ENCODE results near the gene EP300.
"Not testable (repeated sequence)": the region's sequence is repeated elsewhere in the genome, so short reads cannot be mapped to it uniquely, and the experiment has no call there.

EP300 gene

DNA sequence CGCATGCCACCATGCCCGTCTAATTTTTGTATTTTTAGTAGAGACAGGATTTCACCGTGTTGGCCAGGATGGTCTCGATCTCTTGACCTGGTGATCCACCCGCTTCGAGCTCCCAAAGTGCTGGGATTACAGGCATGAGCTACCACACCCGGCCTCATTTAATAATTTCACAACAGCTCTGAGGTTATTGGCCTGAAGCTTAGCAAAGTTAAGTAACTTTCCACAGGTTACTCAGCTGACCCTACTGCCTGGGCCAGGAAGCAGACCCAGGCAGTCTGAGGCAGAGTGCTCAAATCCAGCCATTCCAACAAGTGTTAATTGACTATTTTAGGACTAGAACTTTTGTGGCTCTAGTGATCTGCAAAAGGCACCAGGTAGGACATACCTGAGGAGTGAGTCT, 60.5 kb downstream of the EP300 start:
- DNase-seq (ENCODE audit: low spot score): no peak

DNA sequence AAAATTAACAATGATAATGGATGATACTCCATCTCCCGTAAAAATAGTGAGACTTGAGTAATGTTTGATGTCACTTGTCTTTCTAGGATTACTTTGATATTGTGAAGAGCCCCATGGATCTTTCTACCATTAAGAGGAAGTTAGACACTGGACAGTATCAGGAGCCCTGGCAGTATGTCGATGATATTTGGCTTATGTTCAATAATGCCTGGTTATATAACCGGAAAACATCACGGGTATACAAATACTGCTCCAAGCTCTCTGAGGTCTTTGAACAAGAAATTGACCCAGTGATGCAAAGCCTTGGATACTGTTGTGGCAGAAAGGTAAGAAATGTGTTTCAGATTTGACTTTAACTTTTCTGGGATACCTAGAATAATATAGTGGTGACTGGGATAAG, 64.7 kb downstream of the EP300 start:
- no peak for DNase-seq (ENCODE audit: low spot score)

- no peak for DNase-seq (ENCODE audit: low spot score)
Observed at GRCh38 chr22:41169157-41169556, 76.8 kb downstream of the EP300 start.

- no peak for DNase-seq (ENCODE audit: low spot score)
Observed at GRCh38 chr22:41171996-41172395, 79.6 kb downstream of the EP300 start.

DNA sequence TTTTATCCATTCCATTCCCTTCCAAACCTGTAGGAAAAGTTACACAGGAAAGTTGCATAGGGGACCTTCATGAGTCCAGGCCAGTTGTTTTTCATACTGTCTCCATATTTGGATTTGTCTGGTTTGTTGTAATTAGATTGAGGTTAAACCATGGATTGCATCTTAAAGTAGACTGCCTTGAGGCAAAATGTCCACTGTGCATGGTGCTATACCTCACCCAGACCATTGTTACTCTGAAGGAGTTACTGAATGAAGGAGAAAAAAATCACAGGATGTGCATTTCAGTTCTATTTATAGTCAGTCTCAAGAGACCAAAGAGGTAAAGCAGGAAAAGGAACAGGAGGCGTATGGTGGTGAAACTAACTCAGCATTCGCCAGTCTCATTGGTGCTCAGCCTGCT, 83.2 kb downstream of the EP300 start:
- DNase-seq (ENCODE audit: low spot score): no peak

DNA sequence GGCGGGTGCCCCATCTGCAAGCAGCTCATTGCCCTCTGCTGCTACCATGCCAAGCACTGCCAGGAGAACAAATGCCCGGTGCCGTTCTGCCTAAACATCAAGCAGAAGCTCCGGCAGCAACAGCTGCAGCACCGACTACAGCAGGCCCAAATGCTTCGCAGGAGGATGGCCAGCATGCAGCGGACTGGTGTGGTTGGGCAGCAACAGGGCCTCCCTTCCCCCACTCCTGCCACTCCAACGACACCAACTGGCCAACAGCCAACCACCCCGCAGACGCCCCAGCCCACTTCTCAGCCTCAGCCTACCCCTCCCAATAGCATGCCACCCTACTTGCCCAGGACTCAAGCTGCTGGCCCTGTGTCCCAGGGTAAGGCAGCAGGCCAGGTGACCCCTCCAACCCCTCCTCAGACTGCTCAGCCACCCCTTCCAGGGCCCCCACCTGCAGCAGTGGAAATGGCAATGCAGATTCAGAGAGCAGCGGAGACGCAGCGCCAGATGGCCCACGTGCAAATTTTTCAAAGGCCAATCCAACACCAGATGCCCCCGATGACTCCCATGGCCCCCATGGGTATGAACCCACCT, 84.7 kb downstream of the EP300 start:
- no peak for DNase-seq (ENCODE audit: low spot score)

DNA sequence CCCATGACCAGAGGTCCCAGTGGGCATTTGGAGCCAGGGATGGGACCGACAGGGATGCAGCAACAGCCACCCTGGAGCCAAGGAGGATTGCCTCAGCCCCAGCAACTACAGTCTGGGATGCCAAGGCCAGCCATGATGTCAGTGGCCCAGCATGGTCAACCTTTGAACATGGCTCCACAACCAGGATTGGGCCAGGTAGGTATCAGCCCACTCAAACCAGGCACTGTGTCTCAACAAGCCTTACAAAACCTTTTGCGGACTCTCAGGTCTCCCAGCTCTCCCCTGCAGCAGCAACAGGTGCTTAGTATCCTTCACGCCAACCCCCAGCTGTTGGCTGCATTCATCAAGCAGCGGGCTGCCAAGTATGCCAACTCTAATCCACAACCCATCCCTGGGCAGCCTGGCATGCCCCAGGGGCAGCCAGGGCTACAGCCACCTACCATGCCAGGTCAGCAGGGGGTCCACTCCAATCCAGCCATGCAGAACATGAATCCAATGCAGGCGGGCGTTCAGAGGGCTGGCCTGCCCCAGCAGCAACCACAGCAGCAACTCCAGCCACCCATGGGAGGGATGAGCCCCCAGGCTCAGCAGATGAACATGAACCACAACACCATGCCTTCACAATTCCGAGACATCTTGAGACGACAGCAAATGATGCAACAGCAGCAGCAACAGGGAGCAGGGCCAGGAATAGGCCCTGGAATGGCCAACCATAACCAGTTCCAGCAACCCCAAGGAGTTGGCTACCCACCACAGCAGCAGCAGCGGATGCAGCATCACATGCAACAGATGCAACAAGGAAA, 85.4 kb downstream of the EP300 start:
- no peak for DNase-seq (ENCODE audit: low spot score)

GRCh38 chr22:41178425-41178975, 86.1 kb downstream of the EP300 start:
- DNase-seq (ENCODE audit: low spot score): peak; percentile 71

DNA sequence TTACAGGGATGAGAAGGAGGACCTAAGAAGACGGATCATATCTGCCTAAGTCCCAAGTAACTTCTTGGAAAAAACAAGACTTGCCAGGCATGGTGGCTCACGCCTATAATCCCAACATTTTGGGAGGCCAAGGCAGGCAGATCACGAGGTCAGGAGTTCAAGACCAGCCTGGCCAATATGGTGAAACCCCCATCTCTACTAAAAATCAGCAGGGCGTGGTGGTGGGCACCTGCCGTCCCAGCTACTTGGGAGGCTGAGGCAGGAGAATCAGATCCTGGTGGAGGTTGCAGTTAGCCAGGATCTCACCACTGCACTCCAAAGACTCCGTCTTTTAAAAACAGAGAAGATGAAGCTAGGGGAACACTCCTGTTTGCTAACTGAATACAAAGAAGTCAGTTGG, 88.0 kb downstream of the EP300 start:
- not testable (repeated sequence) for DNase-seq (ENCODE audit: low spot score)

DNA sequence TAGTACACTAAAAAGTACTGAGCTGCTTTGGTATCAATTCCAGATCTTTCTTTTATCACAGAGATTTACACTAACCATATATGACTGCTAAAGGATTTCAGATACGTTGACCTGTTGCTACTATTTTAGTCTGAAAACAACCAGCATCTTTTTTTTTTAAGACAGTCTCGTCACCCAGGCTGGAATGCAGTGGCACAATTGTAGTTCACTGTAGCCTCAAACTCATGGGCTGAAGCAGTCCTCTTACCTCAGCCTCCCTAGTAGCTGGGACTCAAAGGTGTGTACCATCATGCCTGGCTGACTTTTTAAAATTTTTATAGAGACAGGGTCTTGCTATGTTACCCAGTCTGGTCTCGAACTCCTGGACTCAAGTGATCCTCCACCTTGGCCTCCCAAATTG, 88.5 kb downstream of the EP300 start:
- DNase-seq (ENCODE audit: low spot score): no peak

DNA sequence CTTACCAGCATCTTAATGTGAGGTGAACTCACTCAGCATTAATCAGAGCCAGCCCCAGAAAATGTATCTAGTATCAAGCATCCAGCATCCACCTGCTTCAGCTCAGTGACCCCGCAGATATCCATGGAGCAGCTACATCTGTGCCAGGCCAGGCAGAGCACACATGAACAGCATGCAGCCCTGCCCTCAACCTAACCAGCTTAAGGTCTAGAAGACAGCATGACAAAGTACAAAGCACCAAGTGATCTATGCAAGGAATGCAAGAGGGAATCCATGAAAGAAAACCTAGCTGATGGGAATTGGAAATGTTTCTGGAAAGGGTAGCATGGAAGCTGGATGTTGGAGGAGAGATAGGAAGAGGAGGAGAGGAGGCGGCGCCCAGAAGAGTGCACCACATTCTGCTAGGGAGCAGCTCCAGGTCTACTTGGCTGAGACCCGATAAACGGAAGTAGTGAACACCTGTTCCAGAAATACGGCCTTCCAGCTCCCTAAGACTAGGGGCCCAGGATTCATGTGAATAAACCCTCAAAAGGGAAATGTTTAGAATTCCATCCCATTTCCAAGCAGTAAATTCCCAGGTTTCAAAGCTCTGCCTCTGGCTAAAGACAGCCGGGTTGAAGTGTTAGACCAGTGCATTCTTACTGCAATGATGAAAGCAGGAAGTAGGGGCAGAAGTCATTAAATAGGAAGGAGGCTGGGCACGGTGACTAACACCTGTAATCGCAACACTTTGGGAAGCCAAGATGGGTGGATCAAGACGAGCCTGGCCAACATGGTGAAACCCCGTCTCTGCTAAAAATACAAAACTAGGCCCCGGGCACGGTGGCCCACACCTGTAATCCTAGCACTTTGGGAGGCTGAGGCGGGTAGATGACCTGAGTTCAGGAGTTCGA, 89.2 kb downstream of the EP300 start:
- DNase-seq (ENCODE audit: low spot score): no peak

GRCh38 chr22:41184679-41185078, 92.3 kb downstream of the EP300 start:
- DNase-seq (ENCODE audit: low spot score): no peak

DNA sequence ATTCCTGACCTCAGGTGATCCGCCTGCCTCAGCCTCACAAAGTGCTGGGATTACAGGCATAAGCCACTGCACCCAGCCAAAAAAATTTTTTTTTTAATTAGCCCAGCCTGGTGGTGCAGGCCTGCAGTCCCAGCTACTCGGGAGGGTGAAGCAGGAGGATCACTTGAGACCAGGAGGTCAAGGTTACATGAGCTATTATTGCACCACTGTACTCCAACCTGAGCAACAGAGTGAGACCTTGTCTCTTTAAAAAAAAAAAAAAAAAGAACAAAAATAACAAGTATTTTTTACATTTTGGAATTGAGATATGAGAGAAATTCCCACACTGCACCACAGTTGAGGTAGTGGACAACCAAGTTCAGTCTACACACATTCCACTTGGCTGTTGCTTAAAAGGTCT, 99.1 kb downstream of the EP300 start:
- no peak for DNase-seq (ENCODE audit: low spot score)

DNA sequence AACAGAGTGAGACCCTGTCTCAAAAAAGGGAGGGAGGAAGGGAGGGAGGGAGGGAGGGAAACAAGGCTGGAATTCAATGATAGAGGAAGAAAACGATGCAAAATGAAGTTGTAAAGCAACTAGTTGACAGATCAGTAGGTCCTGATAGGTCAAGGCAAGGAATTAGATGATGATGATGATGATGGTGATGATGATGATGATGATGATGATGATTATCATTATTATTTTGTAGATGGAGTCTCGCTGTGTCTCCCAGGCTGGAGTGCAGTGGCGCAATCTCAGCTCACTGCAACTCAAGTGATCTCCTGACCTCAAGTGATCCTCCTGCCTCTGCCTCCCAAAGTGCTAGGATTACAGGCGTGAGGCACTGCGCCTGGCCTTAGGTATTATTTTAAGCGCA, 101.4 kb downstream of the EP300 start:
- DNase-seq (ENCODE audit: low spot score): no peak

GRCh38 chr22:41197038-41197972, 104.9 kb downstream of the EP300 start:
- DNase-seq (ENCODE audit: low spot score): peak; percentile 81

GRCh38 chr22:41198027-41198580, 105.7 kb downstream of the EP300 start:
- DNase-seq (ENCODE audit: low spot score): no peak

DNA sequence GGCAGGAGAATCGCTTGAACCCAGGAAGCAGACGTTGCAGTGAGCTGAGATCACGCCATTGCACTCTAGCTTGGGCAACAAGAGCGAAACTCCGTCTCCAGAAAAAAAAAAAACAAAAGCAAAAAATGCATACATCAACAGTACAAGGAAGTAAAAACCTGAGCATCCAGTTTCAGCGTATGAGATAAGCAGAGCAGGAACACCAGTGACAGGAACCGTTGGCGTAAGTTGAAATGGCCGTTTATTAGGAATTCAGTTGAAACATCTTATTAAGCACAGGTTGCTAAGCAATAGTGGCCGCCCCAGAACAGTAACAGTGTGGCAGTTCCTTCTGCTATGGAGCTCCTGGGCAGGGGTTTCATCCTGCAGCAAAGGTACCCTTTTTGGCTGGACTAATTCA, 108.7 kb downstream of the EP300 start:
- no peak for DNase-seq (ENCODE audit: low spot score)

DNA sequence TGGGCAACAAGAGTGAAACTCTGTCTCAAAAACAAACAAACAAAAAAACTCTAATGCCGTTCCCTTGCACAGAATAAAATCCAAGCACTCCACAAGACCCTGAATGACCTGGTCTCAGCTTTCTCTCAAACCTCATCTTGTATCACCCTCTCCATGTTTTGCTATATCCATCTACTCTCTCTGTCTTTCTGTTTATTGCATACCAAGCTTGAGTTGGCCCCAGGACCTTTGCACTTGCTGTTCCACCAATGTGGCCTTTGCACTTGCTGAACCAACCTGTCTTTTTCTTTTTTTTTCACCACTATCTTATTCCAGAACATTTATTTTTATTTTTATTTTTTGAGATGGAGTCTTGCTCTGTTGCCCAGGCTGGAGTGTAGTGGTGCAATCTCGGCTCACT, 110.7 kb downstream of the EP300 start:
- DNase-seq (ENCODE audit: low spot score): no peak

DNA sequence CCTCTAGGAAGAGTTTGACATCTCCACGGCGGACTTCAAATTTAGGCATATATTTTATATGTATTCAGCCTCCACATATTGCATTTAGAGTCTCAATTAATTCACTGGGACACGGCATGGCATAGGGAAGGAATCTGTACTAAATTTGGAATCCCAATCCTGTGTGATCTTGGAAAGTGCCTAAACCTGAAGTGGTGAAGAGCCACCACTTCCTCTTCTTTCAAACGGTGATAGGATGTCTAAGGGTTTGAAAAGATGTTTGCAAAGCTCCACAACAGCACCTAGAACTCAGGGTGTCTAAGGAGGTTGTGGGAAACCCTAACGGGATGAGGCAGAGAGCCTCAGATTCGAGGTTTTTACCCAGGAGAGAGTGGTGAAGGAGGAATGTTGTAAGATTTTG, 111.7 kb downstream of the EP300 start:
- DNase-seq (ENCODE audit: low spot score): no peak

- peak; percentile 97 for DNase-seq (ENCODE audit: low spot score)
Observed at GRCh38 chr22:41204992-41205900, 112.9 kb downstream of the EP300 start, which contains the start of gene L3MBTL2. Gene L3MBTL2, plus strand, starts transcription at chr22:41205312. Its CDS starts 51 bp downstream, at chr22:41205363.
